ENCODE data around the gene MVB12B. TPM values are rescaled to one million over a fixed set of nuclear protein-coding genes. Genes with fewer than 3 reads are reported as not detected.

Gene MVB12B
- total RNA-seq, 4 donors from 2014 or later: 15.7 to 27.3 (median 22.7) TPM

DNA sequence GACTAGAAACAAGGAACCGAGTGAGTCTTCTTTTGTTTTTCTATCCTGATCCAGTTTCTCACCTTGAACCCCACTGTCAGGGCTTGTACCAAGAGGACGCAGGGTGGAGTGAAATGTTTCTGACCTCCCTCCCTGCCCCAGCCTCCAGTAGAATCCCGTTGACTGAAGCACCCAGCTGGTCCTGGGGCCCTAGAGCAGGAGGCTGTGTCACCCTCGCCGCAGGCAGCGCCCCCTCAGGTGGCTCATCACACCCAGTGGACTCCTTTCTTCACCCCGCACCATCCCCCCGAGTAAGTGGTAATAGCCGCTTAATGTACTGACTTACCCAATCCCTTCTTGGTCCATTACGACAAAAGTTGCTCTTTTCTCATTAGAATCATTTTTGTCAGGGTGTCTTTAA, 53.8 kb downstream of the MVB12B start:
- H3K4me3 ChIP-seq: no peak overlapping the region
- peaks cover 7 to 21% (median 16%) of the 10 kb centered on the region in 4 donors for H3K4me1 ChIP-seq
- intact Hi-C loops (cut with DNase I; ENCODE audit: low total_unique reads): no loop called here
- no peak overlapping the region for H3K27ac ChIP-seq
- TF ChIP-seq POLR2AphosphoS5 (IDR thresholded peaks at IDR 0.05): no peak
- TF ChIP-seq, protein P1, sequence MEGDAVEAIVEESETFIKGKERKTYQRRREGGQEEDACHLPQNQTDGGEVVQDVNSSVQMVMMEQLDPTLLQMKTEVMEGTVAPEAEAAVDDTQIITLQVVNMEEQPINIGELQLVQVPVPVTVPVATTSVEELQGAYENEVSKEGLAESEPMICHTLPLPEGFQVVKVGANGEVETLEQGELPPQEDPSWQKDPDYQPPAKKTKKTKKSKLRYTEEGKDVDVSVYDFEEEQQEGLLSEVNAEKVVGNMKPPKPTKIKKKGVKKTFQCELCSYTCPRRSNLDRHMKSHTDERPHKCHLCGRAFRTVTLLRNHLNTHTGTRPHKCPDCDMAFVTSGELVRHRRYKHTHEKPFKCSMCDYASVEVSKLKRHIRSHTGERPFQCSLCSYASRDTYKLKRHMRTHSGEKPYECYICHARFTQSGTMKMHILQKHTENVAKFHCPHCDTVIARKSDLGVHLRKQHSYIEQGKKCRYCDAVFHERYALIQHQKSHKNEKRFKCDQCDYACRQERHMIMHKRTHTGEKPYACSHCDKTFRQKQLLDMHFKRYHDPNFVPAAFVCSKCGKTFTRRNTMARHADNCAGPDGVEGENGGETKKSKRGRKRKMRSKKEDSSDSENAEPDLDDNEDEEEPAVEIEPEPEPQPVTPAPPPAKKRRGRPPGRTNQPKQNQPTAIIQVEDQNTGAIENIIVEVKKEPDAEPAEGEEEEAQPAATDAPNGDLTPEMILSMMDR (IDR thresholded peaks at IDR 0.05): no peak
- no peak for TF ChIP-seq EP300 (IDR thresholded peaks at IDR 0.05; ENCODE audit: low read depth)
- TF ChIP-seq POLR2A (IDR thresholded peaks at IDR 0.05): no peak
- DNase-seq: peak; percentile 1
- H3K9me3 ChIP-seq: no peaks in the 10 kb centered on the region
- no peaks in the 10 kb centered on the region for H3K27me3 ChIP-seq
- H3K36me3 ChIP-seq: no peaks in the 10 kb centered on the region
- in situ Hi-C loops (cut with MboI; ENCODE audit: low pct_ligation_motif_present in 1 of 4, low pct_unique_long_range_greater_than_20kb in 1 of 4, low sequenced_read_pairs in 3 of 4): loop anchor here in 2 of 4 donors (10.0 to 25.0 kb wide), 2 partner anchors 56 to 968 kb away; partner anchors contain the start of gene MVB12B (in 1 of the 2)
- WGBS, 2 donors (ENCODE audit: low coverage in 1 of 2): 85 to 92% methylated on average over 7 to 10 of the region's 10 CpGs

DNA sequence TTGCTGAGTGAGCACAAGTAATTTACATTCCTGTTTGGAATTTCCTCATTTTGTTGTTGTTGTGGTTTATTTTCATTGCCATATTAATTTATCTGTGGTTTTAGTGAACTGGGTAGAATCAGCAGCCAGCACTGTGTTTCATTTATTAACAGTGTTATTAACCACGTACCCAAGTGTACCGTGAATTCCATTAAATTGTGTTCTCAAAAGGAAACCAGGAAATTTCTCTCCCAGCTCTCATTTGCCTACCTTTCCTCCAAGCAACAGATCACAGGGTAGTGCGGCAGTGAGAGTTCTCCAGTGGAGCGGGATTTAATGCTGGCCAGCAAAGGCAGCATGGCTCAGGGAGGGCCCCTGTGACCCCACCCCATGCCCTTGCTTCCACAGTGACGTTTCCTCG, 54.6 kb downstream of the MVB12B start:
- WGBS, 2 donors (ENCODE audit: low coverage in 1 of 2): 92 to 100% methylated on average over 1 to 6 of the region's 6 CpGs
- intact Hi-C loops (cut with DNase I; ENCODE audit: low total_unique reads): no loop called here

DNA sequence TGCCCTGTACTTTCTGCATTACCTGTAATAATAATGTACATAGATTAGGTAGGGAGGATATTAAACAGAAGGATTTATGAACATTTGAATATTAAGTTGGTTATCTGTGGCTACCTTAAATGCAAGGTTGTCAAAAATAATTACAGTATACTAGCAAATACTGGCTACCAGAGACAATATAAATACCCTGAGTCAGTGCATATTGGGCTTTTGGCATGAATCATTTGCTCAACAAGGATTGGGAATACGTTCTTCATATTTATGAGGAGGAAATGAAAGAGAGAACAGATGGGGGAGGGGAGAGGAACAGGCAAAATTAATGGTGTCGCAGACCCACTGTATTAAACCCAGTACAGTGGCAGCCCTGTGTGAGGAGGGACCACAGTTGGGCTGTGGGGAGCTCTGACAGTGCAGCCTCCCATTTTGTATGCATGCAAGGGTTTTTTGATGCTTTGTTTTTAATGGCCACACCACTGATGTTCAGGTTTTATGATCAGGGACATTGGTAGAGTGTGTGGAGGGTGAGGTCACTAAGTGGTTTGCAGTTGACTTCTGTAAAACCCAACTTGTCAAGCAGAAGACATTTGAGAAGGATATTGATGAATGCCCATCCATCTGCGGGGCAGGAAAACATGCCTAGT, 56.9 kb downstream of the MVB12B start:
- in situ Hi-C loops (cut with MboI; ENCODE audit: low pct_ligation_motif_present in 1 of 4, low pct_unique_long_range_greater_than_20kb in 1 of 4, low sequenced_read_pairs in 3 of 4) (loop anchor here in 2 of 4 donors (10.0 to 25.0 kb wide), 2 partner anchors 59 to 971 kb away; partner anchors contain the start of gene MVB12B (in 1 of the 2)), intact Hi-C loops (cut with DNase I; ENCODE audit: low total_unique reads) (loop anchor here (2.0 kb wide), 1 partner anchor 69 kb away; no protein-coding TSS in a partner anchor)
- Histone ChIP-seq H3K9me3 (no peaks in the 10 kb centered on the region), H3K27ac (no peak overlapping the region), H3K4me3 (no peak overlapping the region), H3K27me3 (no peaks in the 10 kb centered on the region), H3K4me1 (peaks cover 0 to 14% (median 9%) of the 10 kb centered on the region in 4 donors), H3K36me3 (peaks cover 0 to 6% (median 0%) of the 10 kb centered on the region in 4 donors)
- peak; percentile 6 for DNase-seq
- 76 to 78% methylated on average over 3 of the region's 3 CpGs for WGBS, 2 donors (ENCODE audit: low coverage in 1 of 2)
- TF ChIP-seq POLR2AphosphoS5 (IDR thresholded peaks at IDR 0.05) (no peak), EP300 (IDR thresholded peaks at IDR 0.05; ENCODE audit: low read depth) (no peak), POLR2A (IDR thresholded peaks at IDR 0.05) (no peak)
- TF ChIP-seq, protein P1 (IDR thresholded peaks at IDR 0.05): no peak

More for the DNA sequence above, 54.6 kb downstream of the MVB12B start:
- no peak for TF ChIP-seq EP300 (IDR thresholded peaks at IDR 0.05; ENCODE audit: low read depth)
- TF ChIP-seq POLR2A (IDR thresholded peaks at IDR 0.05): no peak
- TF ChIP-seq POLR2AphosphoS5 (IDR thresholded peaks at IDR 0.05): no peak
- TF ChIP-seq, protein P1 (IDR thresholded peaks at IDR 0.05): no peak
- Histone ChIP-seq H3K9me3 (no peaks in the 10 kb centered on the region), H3K36me3 (no peaks in the 10 kb centered on the region), H3K4me1 (peaks cover 6 to 14% (median 10%) of the 10 kb centered on the region in 4 donors), H3K27ac (no peak overlapping the region), H3K27me3 (no peaks in the 10 kb centered on the region), H3K4me3 (no peak overlapping the region)
- in situ Hi-C loops (cut with MboI; ENCODE audit: low pct_ligation_motif_present in 1 of 4, low pct_unique_long_range_greater_than_20kb in 1 of 4, low sequenced_read_pairs in 3 of 4): loop anchor here in 2 of 4 donors (10.0 to 25.0 kb wide), 2 partner anchors 56 to 969 kb away; partner anchors contain the start of gene MVB12B (in 1 of the 2)
- DNase-seq: no peak

DNA sequence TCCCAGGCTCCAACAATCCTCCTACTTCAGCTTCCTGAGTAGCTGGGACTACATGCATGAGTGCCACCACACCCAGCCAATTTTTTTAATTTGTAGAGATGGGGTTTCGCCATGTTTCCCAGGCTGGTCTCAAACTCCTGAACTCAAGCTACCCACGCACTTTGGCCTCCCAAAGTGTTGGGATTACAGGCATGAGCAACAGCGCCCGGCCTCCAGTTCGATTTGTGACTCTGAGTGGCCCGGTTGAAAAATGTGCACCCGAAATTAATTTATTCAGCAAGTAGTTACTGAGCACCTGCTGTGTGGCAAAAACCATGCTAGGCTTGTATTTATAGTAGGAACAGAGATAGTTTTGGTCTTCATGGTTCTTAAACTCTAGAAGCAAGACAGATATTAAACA, 58.3 kb downstream of the MVB12B start:
- no peaks in the 10 kb centered on the region for H3K27me3 ChIP-seq
- no peak for DNase-seq
- TF ChIP-seq POLR2A (IDR thresholded peaks at IDR 0.05) (no peak), EP300 (IDR thresholded peaks at IDR 0.05; ENCODE audit: low read depth) (no peak), POLR2AphosphoS5 (IDR thresholded peaks at IDR 0.05) (no peak)
- TF ChIP-seq, protein P1 (IDR thresholded peaks at IDR 0.05): no peak
- in situ Hi-C loops (cut with MboI; ENCODE audit: low pct_ligation_motif_present in 1 of 4, low pct_unique_long_range_greater_than_20kb in 1 of 4, low sequenced_read_pairs in 3 of 4): loop anchor here in 2 of 4 donors (10.0 to 25.0 kb wide), 2 partner anchors 60 to 973 kb away; partner anchors contain the start of gene MVB12B (in 1 of the 2)
- H3K4me3 ChIP-seq: no peak overlapping the region
- H3K9me3 ChIP-seq: no peaks in the 10 kb centered on the region
- WGBS, 2 donors (ENCODE audit: low coverage in 1 of 2): 90% methylated on average over 7 of the region's 7 CpGs; no CpG with 5 or more reads in 1 of the 2 donors
- no peak overlapping the region for H3K27ac ChIP-seq
- intact Hi-C loops (cut with DNase I; ENCODE audit: low total_unique reads): no loop called here
- peaks cover 0 to 6% (median 0%) of the 10 kb centered on the region in 4 donors for H3K36me3 ChIP-seq
- peaks cover 0 to 27% (median 9%) of the 10 kb centered on the region in 4 donors for H3K4me1 ChIP-seq
